IPS-18c (cell line): Measurements from ENCODE around the gene IP6K2.

Source experiments
- H3K4me3 ChIP-seq: 2 replicates; pipeline ENCODE4 v1.7.0; 2013; ENCODE audit warnings: low read depth, mild to moderate bottlenecking, low read length, moderate library complexity; ENCODE audit not compliant: insufficient read depth
- H3K9me3 ChIP-seq: one replicate; pipeline ENCODE4 v1.6.1; 2013; ENCODE audit warnings: mild to moderate bottlenecking, low read length, moderate library complexity; ENCODE audit not compliant: control insufficient read depth, insufficient read depth

IP6K2 gene

GRCh38 chr3:48684054-48684349 is 33.0 kb downstream of the IP6K2 start:
- Histone ChIP-seq H3K9me3 (peaks cover 2% of the 10 kb centered on the region), H3K4me3 (no peak overlapping the region)

GRCh38 chr3:48682786-48683185 is 34.2 kb downstream of the IP6K2 start:
- no peak overlapping the region for H3K4me3 ChIP-seq

GRCh38 chr3:48681974-48682610 is 34.9 kb downstream of the IP6K2 start:
- H3K4me3 ChIP-seq: no peak overlapping the region
- peaks cover 2% of the 10 kb centered on the region for H3K9me3 ChIP-seq

More at GRCh38 chr3:48682786-48683185, 34.2 kb downstream of the IP6K2 start:
- peaks cover 2% of the 10 kb centered on the region for H3K9me3 ChIP-seq

GRCh38 chr3:48681541-48681880 is 35.5 kb downstream of the IP6K2 start:
- no peak overlapping the region for H3K4me3 ChIP-seq
- H3K9me3 ChIP-seq: peaks cover 2% of the 10 kb centered on the region

- Histone ChIP-seq H3K4me3 (no peak overlapping the region), H3K9me3 (peaks cover 1% of the 10 kb centered on the region)
These were observed 36.0 kb downstream of the IP6K2 start for GRCh38 chr3:48680811-48681540.

GRCh38 chr3:48679411-48680391 is 37.3 kb downstream of the IP6K2 start:
- Histone ChIP-seq H3K9me3 (no peaks in the 10 kb centered on the region), H3K4me3 (no peak overlapping the region)

GRCh38 chr3:48678566-48679380 is 38.2 kb downstream of the IP6K2 start:
- H3K4me3 ChIP-seq: no peak overlapping the region
- no peaks in the 10 kb centered on the region for H3K9me3 ChIP-seq

GRCh38 chr3:48678056-48678455 is 39.0 kb downstream of the IP6K2 start:
- no peaks in the 10 kb centered on the region for H3K9me3 ChIP-seq
- no peak overlapping the region for H3K4me3 ChIP-seq

- Histone ChIP-seq H3K9me3 (no peaks in the 10 kb centered on the region), H3K4me3 (no peak overlapping the region)
These were observed 42.5 kb downstream of the IP6K2 start for GRCh38 chr3:48674505-48674904.

GRCh38 chr3:48672522-48672921 is 44.5 kb downstream of the IP6K2 start:
- H3K4me3 ChIP-seq: no peak overlapping the region
- H3K9me3 ChIP-seq: no peaks in the 10 kb centered on the region

- no peak overlapping the region for H3K4me3 ChIP-seq
- no peaks in the 10 kb centered on the region for H3K9me3 ChIP-seq
These were observed 52.1 kb downstream of the IP6K2 start for GRCh38 chr3:48664929-48665328.

GRCh38 chr3:48664313-48664644 is 52.7 kb downstream of the IP6K2 start:
- no peak overlapping the region for H3K4me3 ChIP-seq
- H3K9me3 ChIP-seq: no peaks in the 10 kb centered on the region

- H3K9me3 ChIP-seq: no peaks in the 10 kb centered on the region
- H3K4me3 ChIP-seq: peak overlapping the region; percentile 67
These were observed 53.3 kb downstream of the IP6K2 start for GRCh38 chr3:48663489-48664312.

- Histone ChIP-seq H3K9me3 (no peaks in the 10 kb centered on the region), H3K4me3 (peak within 1 kb of the TSS; percentile 74)
These were observed 54.1 kb downstream of the IP6K2 start, which contains the start of gene CELSR3 for GRCh38 chr3:48662753-48663488. Gene CELSR3, minus strand, starts transcription at chr3:48662886. Its CDS starts 252 bp downstream, at chr3:48662634.

- Histone ChIP-seq H3K9me3 (no peaks in the 10 kb centered on the region), H3K4me3 (peak overlapping the region; percentile 74)
These were observed 54.8 kb downstream of the IP6K2 start for GRCh38 chr3:48662145-48662752.
